Measurements from ENCODE around the gene TPBGL. TPM values are rescaled to one million over a fixed set of nuclear protein-coding genes. Genes with fewer than 3 reads are reported as not detected.

TPBGL gene
- polyA plus RNA-seq, 3 donors: not detected

GRCh38 chr11:75276686-75277085 lies 36.1 kb downstream of the TPBGL start:
- peaks cover 78 to 90% of the 10 kb centered on the region in 2 donors for H3K36me3 Mint-ChIP-seq
- H3K4me1 Mint-ChIP-seq: peaks cover 43% of the 10 kb centered on the region

GRCh38 chr11:75277211-75277805 lies 36.7 kb downstream of the TPBGL start:
- no peak for DNase-seq
- Mint-ChIP-seq H3K4me3 (no peak overlapping the region), H3K27ac (peak overlapping the region in 6 of 7 donors; percentile 4 to 91 (median 31))

More at GRCh38 chr11:75276686-75277085, 36.1 kb downstream of the TPBGL start:
- Histone ChIP-seq H3K27ac (ENCODE audit: low read depth in 1 of 2, low read length in 2 of 2) (peak overlapping the region; percentile 41 to 76), H3K27me3 (ENCODE audit: control insufficient read depth in 2 of 2, insufficient read depth in 2 of 2, low read length in 2 of 2) (no peaks in the 10 kb centered on the region), H3K79me2 (ENCODE audit: insufficient read depth, low read length) (no peaks in the 10 kb centered on the region), H3K4me2 (replicated peaks; ENCODE audit: extremely low read depth, low read length, poor library complexity, severe bottlenecking) (no peak overlapping the region), H3K36me3 (replicated peaks in 1 of 2; ENCODE audit: control insufficient read depth in 1 of 2, insufficient read depth in 2 of 2, low read length in 2 of 2) (peaks cover 78 to 88% of the 10 kb centered on the region in 2 donors), H3K9me3 (replicated peaks in 1 of 2; ENCODE audit: control insufficient read depth in 1 of 2, insufficient read depth in 1 of 2, low read length in 2 of 2) (no peaks in the 10 kb centered on the region), H3K4me3 (replicated peaks in 1 of 3; ENCODE audit: low read depth in 2 of 3, low read length in 3 of 3) (no peak overlapping the region), H4K20me1 (ENCODE audit: insufficient read depth, low read length) (peaks cover 94% of the 10 kb centered on the region), H2AFZ (ENCODE audit: insufficient read depth, low read depth, low read length, poor library complexity, severe bottlenecking) (no peak overlapping the region), H3K9ac (ENCODE audit: insufficient read depth, low read length, poor library complexity, severe bottlenecking) (peak overlapping the region; percentile 16), H3K4me1 (ENCODE audit: control insufficient read depth in 1 of 2, insufficient read depth in 2 of 2, low read length in 2 of 2) (peaks cover 33 to 34% of the 10 kb centered on the region in 2 donors)
- DNase-seq: no peak
- intact Hi-C loops (cut with micrococcal nuclease): no loop called here
- peaks cover 0 to 2% (median 0%) of the 10 kb centered on the region in 7 donors for H3K9me3 Mint-ChIP-seq
- no peak overlapping the region for H3K4me3 Mint-ChIP-seq
- 89% methylated on average over 4 of the region's 6 CpGs for WGBS (ENCODE audit: insufficient coverage)
- peak overlapping the region; percentile 7 to 91 (median 69) for H3K27ac Mint-ChIP-seq
- no peaks in the 10 kb centered on the region for H3K27me3 Mint-ChIP-seq (ENCODE audit: low read depth in 3 of 3)
- TF ChIP-seq CTCF (IDR thresholded peaks at IDR 0.05): no peak

More at GRCh38 chr11:75277211-75277805, 36.7 kb downstream of the TPBGL start:
- Histone ChIP-seq H3K9me3 (replicated peaks in 1 of 2; ENCODE audit: control insufficient read depth in 1 of 2, insufficient read depth in 1 of 2, low read length in 2 of 2) (no peaks in the 10 kb centered on the region), H3K9ac (ENCODE audit: insufficient read depth, low read length, poor library complexity, severe bottlenecking) (no peak overlapping the region), H2AFZ (ENCODE audit: insufficient read depth, low read depth, low read length, poor library complexity, severe bottlenecking) (no peak overlapping the region), H3K36me3 (replicated peaks in 1 of 2; ENCODE audit: control insufficient read depth in 1 of 2, insufficient read depth in 2 of 2, low read length in 2 of 2) (peaks cover 78 to 88% of the 10 kb centered on the region in 2 donors), H3K4me2 (replicated peaks; ENCODE audit: extremely low read depth, low read length, poor library complexity, severe bottlenecking) (no peak overlapping the region), H4K20me1 (ENCODE audit: insufficient read depth, low read length) (peaks cover 94% of the 10 kb centered on the region), H3K4me3 (replicated peaks in 1 of 3; ENCODE audit: low read depth in 2 of 3, low read length in 3 of 3) (no peak overlapping the region), H3K27me3 (ENCODE audit: control insufficient read depth in 2 of 2, insufficient read depth in 2 of 2, low read length in 2 of 2) (no peaks in the 10 kb centered on the region), H3K79me2 (ENCODE audit: insufficient read depth, low read length) (no peaks in the 10 kb centered on the region), H3K4me1 (ENCODE audit: control insufficient read depth in 1 of 2, insufficient read depth in 2 of 2, low read length in 2 of 2) (peaks cover 33 to 34% of the 10 kb centered on the region in 2 donors), H3K27ac (ENCODE audit: low read depth in 1 of 2, low read length in 2 of 2) (peak overlapping the region; percentile 41 to 76)
- H3K36me3 Mint-ChIP-seq: peaks cover 78 to 90% of the 10 kb centered on the region in 2 donors
- intact Hi-C loops (cut with micrococcal nuclease): no loop called here
- WGBS (ENCODE audit: insufficient coverage): 96% methylated on average over 4 of the region's 11 CpGs
- H3K4me1 Mint-ChIP-seq: peaks cover 43% of the 10 kb centered on the region
- H3K27me3 Mint-ChIP-seq (ENCODE audit: low read depth in 3 of 3): no peaks in the 10 kb centered on the region
- peaks cover 0 to 2% (median 0%) of the 10 kb centered on the region in 7 donors for H3K9me3 Mint-ChIP-seq
- TF ChIP-seq CTCF (IDR thresholded peaks at IDR 0.05): no peak

Data from CD14-positive monocyte (primary cell).